HG03521 (cell line): ENCODE data around the gene STIMATE.

Source experiments
- ATAC-seq: cut with Tn5 transposase; IDR thresholded peaks from one replicate; pipeline ENCODE4 v1.9.1; 2021; ENCODE audit warnings: mild to moderate bottlenecking, moderate library complexity; ENCODE audit not compliant: unreplicated experiment

STIMATE gene

GRCh38 chr3:52793702-52794611, 103.4 kb downstream of the STIMATE start:
- ATAC-seq: no peak

GRCh38 chr3:52792961-52793695, 104.2 kb downstream of the STIMATE start:
- ATAC-seq: no peak

GRCh38 chr3:52792413-52792812, 104.9 kb downstream of the STIMATE start:
- ATAC-seq: no peak

GRCh38 chr3:52791928-52792327, 105.4 kb downstream of the STIMATE start:
- ATAC-seq: no peak

GRCh38 chr3:52791366-52791765, 106.0 kb downstream of the STIMATE start:
- no peak for ATAC-seq

GRCh38 chr3:52790741-52791140, 106.6 kb downstream of the STIMATE start:
- no peak for ATAC-seq

GRCh38 chr3:52790337-52790736, 107.0 kb downstream of the STIMATE start:
- ATAC-seq: no peak

GRCh38 chr3:52789746-52790040, 107.7 kb downstream of the STIMATE start:
- no peak for ATAC-seq

GRCh38 chr3:52788890-52789745, 108.2 kb downstream of the STIMATE start:
- ATAC-seq: no peak

GRCh38 chr3:52787672-52788625, 109.4 kb downstream of the STIMATE start:
- no peak for ATAC-seq

GRCh38 chr3:52787246-52787645, 110.1 kb downstream of the STIMATE start:
- no peak for ATAC-seq
